Uterus (tissue), 4 donors: ENCODE results near the gene LARP1. TPM values are rescaled to one million over a fixed set of nuclear protein-coding genes. Genes with fewer than 3 reads are reported as not detected.

Source experiments
- DNase-seq, 2 donors: peaks; one replicate each; pipeline ENCODE4 v3.0.0-alpha.2; 2019 to 2020
- H3K27ac ChIP-seq, 2 donors: fragments of 200-600 bp; sonication (generic); 1 replicate in 1 of 2; 2 replicates in 1 of 2; pipeline ENCODE4 v1.5.1; 2016 to 2018
- H3K27me3 ChIP-seq, 2 donors: fragments of 200-600 bp; sonication (generic); one replicate each; pipeline ENCODE4 v1.5.1; 2018 to 2019; ENCODE audit warnings: control low read depth in 1 of 2
- H3K36me3 ChIP-seq, 2 donors: fragments of 200-600 bp; sonication (generic); one replicate each; pipeline ENCODE4 v1.5.1; 2019; ENCODE audit warnings: control low read depth in 1 of 2
- H3K4me1 ChIP-seq, 2 donors: fragments of 200-600 bp; sonication (generic); one replicate each; pipeline ENCODE4 v1.5.1; 2018 to 2019; ENCODE audit warnings: control low read depth in 1 of 2
- H3K4me3 ChIP-seq, 2 donors: fragments of 200-600 bp; sonication (generic); 1 replicate in 1 of 2; 2 replicates in 1 of 2; pipeline ENCODE4 v1.5.1; 2018 to 2019; ENCODE audit warnings: mild to moderate bottlenecking in 1 of 2
- H3K9me3 ChIP-seq, 2 donors: fragments of 200-600 bp; sonication (generic); one replicate each; pipeline ENCODE4 v1.5.1; 2019; ENCODE audit warnings: control low read depth in 1 of 2
- POLR2A ChIP-seq, 2 donors: fragments of 450-650 bp; IDR thresholded peaks; one replicate each; pipeline ENCODE4 v1.6.1; 2016; ENCODE audit warnings: antibody characterized with exemption in 2 of 2, mild to moderate bottlenecking in 1 of 2, moderate library complexity in 1 of 2
- intact Hi-C: fragments of 100-400 bp; cut with DNase I; formaldehyde crosslinking; loops from one replicate; pipeline ENCODE4 v1.15.1; 2023; ENCODE audit warnings: low total_unique reads
- total RNA-seq, 4 donors: library from RNA; depleted of rRNA in 3 of 4; stranded (reverse); fragments of >200 nt in 3 of 4; gene quantifications; one replicate each; pipeline versions ENCODE4 v1.1.0 to v1.2.4, GENCODE V29; 2014 to 2023
- TF ChIP-seq, protein P1 (sequence below), 4 experiments: fragments of 200-600 bp in 2 of 4; fragments of 450-650 bp in 2 of 4; sonication (generic) in 2 of 4; IDR thresholded peaks; one replicate each; pipeline ENCODE4 v1.5.1; 2016 to 2019; ENCODE audit warnings: antibody characterized with exemption in 4 of 4, mild to moderate bottlenecking in 2 of 4, moderate library complexity in 1 of 4
- donor health status: DM: yes; HTN: yes; CAD: no.

LARP1 gene
- total RNA-seq, 4 donors from 2014 or later = 33.3 to 202 (median 47.1) TPM

DNA sequence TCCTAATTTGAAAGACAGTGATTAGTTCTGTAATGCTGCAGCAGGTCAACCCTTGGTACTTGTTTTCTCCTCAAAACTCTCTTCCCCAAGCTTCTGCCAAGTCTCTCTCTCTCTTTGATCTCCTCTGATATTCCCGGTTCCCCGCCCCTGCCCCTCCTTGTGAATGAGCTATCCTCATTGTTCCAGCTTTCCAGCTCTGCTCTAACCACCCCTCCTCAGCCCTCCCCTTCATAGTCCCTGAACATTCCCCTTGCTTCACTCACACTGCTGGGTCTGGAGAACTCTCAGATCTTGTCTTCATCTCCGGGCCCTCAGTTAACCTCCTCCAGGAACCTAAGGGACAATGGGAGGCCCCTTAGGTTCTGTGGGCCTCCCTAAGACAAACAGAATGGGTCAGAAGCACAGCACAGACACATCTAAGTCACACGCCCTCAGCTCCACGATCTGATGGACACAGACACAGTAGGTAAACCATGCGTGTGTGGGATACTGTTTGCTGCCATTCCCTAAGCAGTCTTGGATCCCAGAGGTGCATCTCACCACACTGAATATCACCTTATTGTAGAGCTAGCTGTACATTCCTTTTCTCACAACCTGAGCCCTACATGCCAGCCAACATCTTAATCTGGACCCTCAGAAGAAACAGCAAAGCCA lies 17.4 kb upstream of the LARP1 start:
- H3K4me1 ChIP-seq = no peaks in the 10 kb centered on the region
- H3K9me3 ChIP-seq = no peaks in the 10 kb centered on the region
- no peak overlapping the region for H3K4me3 ChIP-seq
- H3K27me3 ChIP-seq = no peaks in the 10 kb centered on the region
- TF ChIP-seq, protein P1, sequence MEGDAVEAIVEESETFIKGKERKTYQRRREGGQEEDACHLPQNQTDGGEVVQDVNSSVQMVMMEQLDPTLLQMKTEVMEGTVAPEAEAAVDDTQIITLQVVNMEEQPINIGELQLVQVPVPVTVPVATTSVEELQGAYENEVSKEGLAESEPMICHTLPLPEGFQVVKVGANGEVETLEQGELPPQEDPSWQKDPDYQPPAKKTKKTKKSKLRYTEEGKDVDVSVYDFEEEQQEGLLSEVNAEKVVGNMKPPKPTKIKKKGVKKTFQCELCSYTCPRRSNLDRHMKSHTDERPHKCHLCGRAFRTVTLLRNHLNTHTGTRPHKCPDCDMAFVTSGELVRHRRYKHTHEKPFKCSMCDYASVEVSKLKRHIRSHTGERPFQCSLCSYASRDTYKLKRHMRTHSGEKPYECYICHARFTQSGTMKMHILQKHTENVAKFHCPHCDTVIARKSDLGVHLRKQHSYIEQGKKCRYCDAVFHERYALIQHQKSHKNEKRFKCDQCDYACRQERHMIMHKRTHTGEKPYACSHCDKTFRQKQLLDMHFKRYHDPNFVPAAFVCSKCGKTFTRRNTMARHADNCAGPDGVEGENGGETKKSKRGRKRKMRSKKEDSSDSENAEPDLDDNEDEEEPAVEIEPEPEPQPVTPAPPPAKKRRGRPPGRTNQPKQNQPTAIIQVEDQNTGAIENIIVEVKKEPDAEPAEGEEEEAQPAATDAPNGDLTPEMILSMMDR (IDR thresholded peaks at IDR 0.05) = no peak
- no peak for TF ChIP-seq POLR2A (IDR thresholded peaks at IDR 0.05)
- no peaks in the 10 kb centered on the region for H3K36me3 ChIP-seq
- intact Hi-C loops = no loop called here
- DNase-seq = no peak
- no peak overlapping the region for H3K27ac ChIP-seq

DNA sequence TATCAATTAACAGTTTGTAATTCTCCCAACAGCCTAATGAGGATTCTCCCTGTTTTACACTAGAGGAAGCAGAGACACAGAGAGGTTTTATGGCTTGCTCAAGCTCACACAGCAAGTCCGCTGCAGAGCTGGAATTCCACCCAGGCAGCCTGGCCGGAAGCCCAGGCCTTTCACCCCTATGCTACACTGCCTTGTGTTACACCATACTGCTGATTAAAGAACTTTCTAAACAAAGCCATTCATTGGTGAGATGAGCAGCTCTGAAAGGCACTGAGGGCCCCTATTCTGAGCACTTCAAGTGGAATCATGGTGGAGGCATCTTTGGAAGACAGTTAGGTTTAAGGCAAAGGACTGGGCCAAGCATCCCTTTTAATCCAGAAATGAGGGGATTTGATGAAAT lies 14.7 kb upstream of the LARP1 start:
- Histone ChIP-seq H3K4me1 (no peaks in the 10 kb centered on the region), H3K36me3 (no peaks in the 10 kb centered on the region), H3K27ac (peak overlapping the region in 1 of 2 donors; percentile 48), H3K27me3 (no peaks in the 10 kb centered on the region), H3K4me3 (no peak overlapping the region), H3K9me3 (no peaks in the 10 kb centered on the region)
- TF ChIP-seq, protein P1 (IDR thresholded peaks at IDR 0.05) = no peak
- TF ChIP-seq POLR2A (IDR thresholded peaks at IDR 0.05) = no peak
- DNase-seq = peak; percentile 32 to 51
- intact Hi-C loops = no loop called here

DNA sequence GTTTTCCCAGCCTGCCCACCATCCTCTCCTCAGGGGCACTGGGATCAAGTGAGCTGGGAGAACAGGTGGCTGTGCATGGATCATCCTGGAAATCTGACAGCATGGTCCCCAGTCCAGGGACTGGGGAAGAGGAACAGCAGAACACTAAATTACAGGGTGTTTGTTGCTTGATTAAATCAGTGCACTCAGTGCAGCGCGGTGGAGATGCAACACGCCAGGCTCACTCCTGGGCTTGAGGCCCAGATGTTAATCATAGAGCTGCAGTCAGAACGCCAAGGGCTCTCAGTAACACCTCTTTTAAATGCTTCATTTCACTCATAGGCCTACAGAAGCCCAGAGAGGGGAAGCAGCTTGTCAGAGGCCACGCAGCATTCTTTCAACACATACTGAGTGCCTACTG lies 14.2 kb upstream of the LARP1 start:
- peak; percentile 47 to 55 for DNase-seq
- Histone ChIP-seq H3K27ac (peak overlapping the region; percentile 44 to 48), H3K36me3 (no peaks in the 10 kb centered on the region), H3K4me3 (no peak overlapping the region), H3K9me3 (no peaks in the 10 kb centered on the region), H3K27me3 (no peaks in the 10 kb centered on the region), H3K4me1 (no peaks in the 10 kb centered on the region)
- intact Hi-C loops = no loop called here
- no peak for TF ChIP-seq POLR2A (IDR thresholded peaks at IDR 0.05)
- TF ChIP-seq, protein P1 (IDR thresholded peaks at IDR 0.05) = no peak

- Histone ChIP-seq H3K27me3 (no peaks in the 10 kb centered on the region), H3K36me3 (no peaks in the 10 kb centered on the region), H3K4me3 (no peak overlapping the region), H3K9me3 (no peaks in the 10 kb centered on the region), H3K4me1 (no peaks in the 10 kb centered on the region), H3K27ac (peak overlapping the region; percentile 44 to 48)
- intact Hi-C loops = no loop called here
- TF ChIP-seq, protein P1 (IDR thresholded peaks at IDR 0.05) = no peak
- TF ChIP-seq POLR2A (IDR thresholded peaks at IDR 0.05) = no peak
- DNase-seq = no peak
Observed at GRCh38 chr5:154741415-154741814, 13.8 kb upstream of the LARP1 start.

GRCh38 chr5:154743812-154744211 lies 11.4 kb upstream of the LARP1 start:
- Histone ChIP-seq H3K4me3 (no peak overlapping the region), H3K27ac (no peak overlapping the region), H3K9me3 (no peaks in the 10 kb centered on the region), H3K4me1 (no peaks in the 10 kb centered on the region), H3K36me3 (no peaks in the 10 kb centered on the region), H3K27me3 (no peaks in the 10 kb centered on the region)
- no peak for TF ChIP-seq POLR2A (IDR thresholded peaks at IDR 0.05)
- TF ChIP-seq, protein P1 (IDR thresholded peaks at IDR 0.05) = no peak
- intact Hi-C loops = no loop called here
- DNase-seq = no peak
